ENCODE measurements around the gene ARMH1.
A peak's percentile ranks its signal among the peaks of the same experiment; 100 is the strongest.

Gene ARMH1

DNA sequence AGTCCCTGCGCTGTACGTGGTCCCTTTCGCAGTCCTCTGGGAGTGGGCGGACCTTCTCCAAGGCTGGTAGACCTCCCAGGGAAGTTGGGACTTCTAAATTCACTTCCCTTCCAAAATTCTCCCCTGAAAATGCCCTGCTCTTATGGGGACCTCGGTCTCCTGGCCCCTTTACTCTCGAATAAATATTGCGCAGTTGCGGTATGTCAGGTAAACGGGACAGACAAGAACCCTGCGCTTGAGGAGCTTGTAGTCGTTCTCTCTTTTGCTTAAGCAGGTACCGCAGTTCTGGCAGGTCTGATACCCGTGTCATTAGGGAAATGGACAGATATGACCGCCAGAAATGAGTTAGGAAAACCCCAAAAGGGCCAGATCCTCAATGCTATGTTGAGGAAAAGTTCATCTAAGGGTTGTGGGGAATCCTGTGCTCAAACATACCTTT lies 65.7 kb downstream of the ARMH1 start:
- TF ChIP-seq, protein P1, sequence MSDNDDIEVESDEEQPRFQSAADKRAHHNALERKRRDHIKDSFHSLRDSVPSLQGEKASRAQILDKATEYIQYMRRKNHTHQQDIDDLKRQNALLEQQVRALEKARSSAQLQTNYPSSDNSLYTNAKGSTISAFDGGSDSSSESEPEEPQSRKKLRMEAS (IDR thresholded peaks at IDR 0.05), result no peak
- TF ChIP-seq TEAD4 (IDR thresholded peaks at IDR 0.05) (no peak), EP300 (IDR thresholded peaks at IDR 0.05; ENCODE audit: borderline replicate concordance) (no peak), YY1 (IDR thresholded peaks at IDR 0.05; ENCODE audit: low read depth) (no peak), EGR1 (IDR thresholded peaks at IDR 0.05) (peak; percentile 20; the same call in 1 of the 2 replicates), CEBPB (IDR thresholded peaks at IDR 0.05) (no peak), FOXM1 (IDR thresholded peaks at IDR 0.05; ENCODE audit: borderline replicate concordance, low read depth) (no peak)
- TF ChIP-seq, protein P2, sequence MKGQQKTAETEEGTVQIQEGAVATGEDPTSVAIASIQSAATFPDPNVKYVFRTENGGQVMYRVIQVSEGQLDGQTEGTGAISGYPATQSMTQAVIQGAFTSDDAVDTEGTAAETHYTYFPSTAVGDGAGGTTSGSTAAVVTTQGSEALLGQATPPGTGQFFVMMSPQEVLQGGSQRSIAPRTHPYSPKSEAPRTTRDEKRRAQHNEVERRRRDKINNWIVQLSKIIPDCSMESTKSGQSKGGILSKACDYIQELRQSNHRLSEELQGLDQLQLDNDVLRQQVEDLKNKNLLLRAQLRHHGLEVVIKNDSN (IDR thresholded peaks at IDR 0.05), result no peak
- TF ChIP-seq, protein P3, sequence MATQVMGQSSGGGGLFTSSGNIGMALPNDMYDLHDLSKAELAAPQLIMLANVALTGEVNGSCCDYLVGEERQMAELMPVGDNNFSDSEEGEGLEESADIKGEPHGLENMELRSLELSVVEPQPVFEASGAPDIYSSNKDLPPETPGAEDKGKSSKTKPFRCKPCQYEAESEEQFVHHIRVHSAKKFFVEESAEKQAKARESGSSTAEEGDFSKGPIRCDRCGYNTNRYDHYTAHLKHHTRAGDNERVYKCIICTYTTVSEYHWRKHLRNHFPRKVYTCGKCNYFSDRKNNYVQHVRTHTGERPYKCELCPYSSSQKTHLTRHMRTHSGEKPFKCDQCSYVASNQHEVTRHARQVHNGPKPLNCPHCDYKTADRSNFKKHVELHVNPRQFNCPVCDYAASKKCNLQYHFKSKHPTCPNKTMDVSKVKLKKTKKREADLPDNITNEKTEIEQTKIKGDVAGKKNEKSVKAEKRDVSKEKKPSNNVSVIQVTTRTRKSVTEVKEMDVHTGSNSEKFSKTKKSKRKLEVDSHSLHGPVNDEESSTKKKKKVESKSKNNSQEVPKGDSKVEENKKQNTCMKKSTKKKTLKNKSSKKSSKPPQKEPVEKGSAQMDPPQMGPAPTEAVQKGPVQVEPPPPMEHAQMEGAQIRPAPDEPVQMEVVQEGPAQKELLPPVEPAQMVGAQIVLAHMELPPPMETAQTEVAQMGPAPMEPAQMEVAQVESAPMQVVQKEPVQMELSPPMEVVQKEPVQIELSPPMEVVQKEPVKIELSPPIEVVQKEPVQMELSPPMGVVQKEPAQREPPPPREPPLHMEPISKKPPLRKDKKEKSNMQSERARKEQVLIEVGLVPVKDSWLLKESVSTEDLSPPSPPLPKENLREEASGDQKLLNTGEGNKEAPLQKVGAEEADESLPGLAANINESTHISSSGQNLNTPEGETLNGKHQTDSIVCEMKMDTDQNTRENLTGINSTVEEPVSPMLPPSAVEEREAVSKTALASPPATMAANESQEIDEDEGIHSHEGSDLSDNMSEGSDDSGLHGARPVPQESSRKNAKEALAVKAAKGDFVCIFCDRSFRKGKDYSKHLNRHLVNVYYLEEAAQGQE (IDR thresholded peaks at IDR 0.05; ENCODE audit: low read depth), result no peak

DNA sequence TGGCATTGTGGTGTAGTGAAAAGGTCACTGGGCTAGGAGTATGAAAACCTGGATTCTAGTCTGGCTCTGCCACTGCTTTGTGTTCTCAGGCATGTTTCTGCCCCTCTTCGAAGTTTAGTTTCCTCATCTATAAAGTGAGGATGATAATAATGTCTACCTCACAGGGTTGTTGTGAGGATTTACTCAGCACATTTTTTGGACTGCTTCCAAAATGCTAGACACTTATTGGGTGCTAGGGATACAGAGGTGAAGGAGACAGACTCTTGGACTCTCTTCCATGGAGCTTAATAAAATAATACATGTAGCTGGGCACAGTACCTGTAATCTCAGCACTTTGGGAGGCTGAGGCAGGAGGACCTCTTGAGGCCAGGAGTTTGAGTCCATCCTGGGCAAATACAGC lies 68.7 kb downstream of the ARMH1 start:
- no peak for TF ChIP-seq NFIC (IDR thresholded peaks at IDR 0.05)
- TF ChIP-seq ZBTB7A (IDR thresholded peaks at IDR 0.05; ENCODE audit: low read depth), result no peak
- no peak for TF ChIP-seq TEAD4 (IDR thresholded peaks at IDR 0.05)
- TF ChIP-seq, protein P3 (IDR thresholded peaks at IDR 0.05; ENCODE audit: low read depth), result no peak
- TF ChIP-seq TAF1 (IDR thresholded peaks at IDR 0.05; ENCODE audit: low read depth), result no peak
- no peak for TF ChIP-seq CEBPB (IDR thresholded peaks at IDR 0.05)
- TF ChIP-seq YY1 (IDR thresholded peaks at IDR 0.05; ENCODE audit: low read depth), result no peak
- TF ChIP-seq EP300 (IDR thresholded peaks at IDR 0.05; ENCODE audit: borderline replicate concordance), result no peak
- no peak for TF ChIP-seq FOXM1 (IDR thresholded peaks at IDR 0.05; ENCODE audit: borderline replicate concordance, low read depth)
- TF ChIP-seq, protein P1 (IDR thresholded peaks at IDR 0.05), result no peak

DNA sequence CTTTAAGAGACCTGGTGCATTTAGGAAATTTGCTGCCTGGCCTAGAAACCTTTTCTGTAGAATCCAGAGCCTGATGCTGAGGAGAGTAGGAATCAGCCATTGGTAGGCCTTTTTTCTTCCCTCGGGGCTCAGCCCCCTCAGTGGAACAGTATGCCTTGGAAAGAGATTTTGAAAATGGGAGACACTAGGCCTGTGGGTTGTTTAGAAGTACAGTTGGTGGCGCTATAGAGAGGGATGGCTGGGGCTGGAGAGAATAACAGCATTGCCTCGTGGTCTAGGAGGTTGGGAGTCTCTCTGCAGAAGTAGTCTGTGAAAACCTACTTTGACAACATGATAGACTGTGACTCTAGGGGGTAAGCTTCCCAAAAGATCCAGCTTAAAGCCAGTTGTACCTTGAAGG lies 73.4 kb downstream of the ARMH1 start:
- no peak for TF ChIP-seq EP300 (IDR thresholded peaks at IDR 0.05; ENCODE audit: borderline replicate concordance)
- no peak for TF ChIP-seq CREB1 (IDR thresholded peaks at IDR 0.05; ENCODE audit: low read depth)
- TF ChIP-seq, protein P2 (IDR thresholded peaks at IDR 0.05), result no peak
- no peak for TF ChIP-seq FOXM1 (IDR thresholded peaks at IDR 0.05; ENCODE audit: borderline replicate concordance, low read depth)
- no peak for TF ChIP-seq TCF12 (IDR thresholded peaks at IDR 0.05; ENCODE audit: low read depth)
- TF ChIP-seq, protein P1 (IDR thresholded peaks at IDR 0.05), result no peak
- TF ChIP-seq, protein P3 (IDR thresholded peaks at IDR 0.05; ENCODE audit: low read depth), result no peak
- no peak for TF ChIP-seq TEAD4 (IDR thresholded peaks at IDR 0.05)
- no peak for TF ChIP-seq RAD21 (IDR thresholded peaks at IDR 0.05; ENCODE audit: low read depth)
- TF ChIP-seq TAF1 (IDR thresholded peaks at IDR 0.05; ENCODE audit: low read depth), result no peak

DNA sequence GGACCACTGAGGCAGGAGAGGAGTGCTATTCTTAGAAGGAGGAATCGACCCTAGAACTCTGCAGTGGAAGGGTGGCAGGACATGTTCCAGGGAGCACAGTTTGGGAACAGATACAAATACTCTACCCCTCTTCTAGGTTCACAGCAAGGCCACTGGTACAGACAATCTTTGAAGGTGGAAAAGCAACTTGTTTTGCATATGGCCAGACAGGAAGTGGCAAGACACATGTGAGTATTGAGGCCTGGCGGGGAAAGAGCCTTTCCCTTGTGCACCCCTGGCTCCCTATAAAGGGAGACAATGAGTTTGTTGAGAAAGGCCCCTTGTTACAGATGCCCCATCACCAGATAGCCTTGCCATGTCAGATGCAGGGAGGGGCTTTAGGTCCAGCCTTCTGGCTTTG lies 82.9 kb downstream of the ARMH1 start:
- TF ChIP-seq TAF1 (IDR thresholded peaks at IDR 0.05; ENCODE audit: low read depth) (no peak), FOXM1 (IDR thresholded peaks at IDR 0.05; ENCODE audit: borderline replicate concordance, low read depth) (no peak), RAD21 (IDR thresholded peaks at IDR 0.05; ENCODE audit: low read depth) (no peak), CREB1 (IDR thresholded peaks at IDR 0.05; ENCODE audit: low read depth) (no peak), EP300 (IDR thresholded peaks at IDR 0.05; ENCODE audit: borderline replicate concordance) (no peak), ZBTB7A (IDR thresholded peaks at IDR 0.05; ENCODE audit: low read depth) (no peak), NFIC (IDR thresholded peaks at IDR 0.05) (no peak)
- TF ChIP-seq, protein P3 (IDR thresholded peaks at IDR 0.05; ENCODE audit: low read depth), result no peak
- TF ChIP-seq, protein P1 (IDR thresholded peaks at IDR 0.05), result no peak
